ENCODE data around the gene DISC1. TPM values are rescaled to one million over a fixed set of nuclear protein-coding genes. Genes with fewer than 3 reads are reported as not detected.

DISC1 gene
- polyA plus RNA-seq, 1 of the 3 experiments (the other 2 are of a cell fraction), result 1.7 TPM

DNA sequence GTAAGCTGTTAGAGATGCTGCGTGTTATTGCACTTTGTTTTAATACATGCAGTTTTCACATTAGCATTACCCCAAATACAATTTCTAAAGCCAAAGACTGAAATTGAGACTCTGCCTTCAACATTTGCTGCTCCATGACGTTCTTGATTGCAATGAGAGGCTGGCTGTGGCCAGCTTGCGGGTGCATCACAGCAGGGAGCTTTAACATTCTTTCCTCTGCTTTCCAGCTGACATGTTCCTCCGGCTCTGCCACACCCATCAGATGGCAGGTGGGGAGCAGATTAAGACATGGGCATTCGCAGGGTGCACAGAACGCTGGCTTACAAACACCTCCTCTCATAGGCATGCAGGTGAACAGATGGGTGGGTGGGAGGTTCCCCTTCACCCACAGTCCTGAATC is 314.1 kb downstream of the DISC1 start (continued):
- TF ChIP-seq, protein P1, sequence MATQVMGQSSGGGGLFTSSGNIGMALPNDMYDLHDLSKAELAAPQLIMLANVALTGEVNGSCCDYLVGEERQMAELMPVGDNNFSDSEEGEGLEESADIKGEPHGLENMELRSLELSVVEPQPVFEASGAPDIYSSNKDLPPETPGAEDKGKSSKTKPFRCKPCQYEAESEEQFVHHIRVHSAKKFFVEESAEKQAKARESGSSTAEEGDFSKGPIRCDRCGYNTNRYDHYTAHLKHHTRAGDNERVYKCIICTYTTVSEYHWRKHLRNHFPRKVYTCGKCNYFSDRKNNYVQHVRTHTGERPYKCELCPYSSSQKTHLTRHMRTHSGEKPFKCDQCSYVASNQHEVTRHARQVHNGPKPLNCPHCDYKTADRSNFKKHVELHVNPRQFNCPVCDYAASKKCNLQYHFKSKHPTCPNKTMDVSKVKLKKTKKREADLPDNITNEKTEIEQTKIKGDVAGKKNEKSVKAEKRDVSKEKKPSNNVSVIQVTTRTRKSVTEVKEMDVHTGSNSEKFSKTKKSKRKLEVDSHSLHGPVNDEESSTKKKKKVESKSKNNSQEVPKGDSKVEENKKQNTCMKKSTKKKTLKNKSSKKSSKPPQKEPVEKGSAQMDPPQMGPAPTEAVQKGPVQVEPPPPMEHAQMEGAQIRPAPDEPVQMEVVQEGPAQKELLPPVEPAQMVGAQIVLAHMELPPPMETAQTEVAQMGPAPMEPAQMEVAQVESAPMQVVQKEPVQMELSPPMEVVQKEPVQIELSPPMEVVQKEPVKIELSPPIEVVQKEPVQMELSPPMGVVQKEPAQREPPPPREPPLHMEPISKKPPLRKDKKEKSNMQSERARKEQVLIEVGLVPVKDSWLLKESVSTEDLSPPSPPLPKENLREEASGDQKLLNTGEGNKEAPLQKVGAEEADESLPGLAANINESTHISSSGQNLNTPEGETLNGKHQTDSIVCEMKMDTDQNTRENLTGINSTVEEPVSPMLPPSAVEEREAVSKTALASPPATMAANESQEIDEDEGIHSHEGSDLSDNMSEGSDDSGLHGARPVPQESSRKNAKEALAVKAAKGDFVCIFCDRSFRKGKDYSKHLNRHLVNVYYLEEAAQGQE (IDR thresholded peaks at IDR 0.05; ENCODE audit: low read depth, low read length), result no peak
- TF ChIP-seq RAD21 (IDR thresholded peaks at IDR 0.05; ENCODE audit: low read length), result no peak
- no peak for TF ChIP-seq SMC3 (IDR thresholded peaks at IDR 0.05; ENCODE audit: low read depth, low read length)
- TF ChIP-seq EZH2phosphoT487 (IDR thresholded peaks at IDR 0.05; ENCODE audit: borderline replicate concordance, low read depth), result no peak
- no peak for TF ChIP-seq FOSL2 (IDR thresholded peaks at IDR 0.05; ENCODE audit: borderline replicate concordance, low read depth)
- TF ChIP-seq GATA2 (CRISPR knock-in tag; IDR thresholded peaks at IDR 0.05), result no peak
- TF ChIP-seq, protein P2, sequence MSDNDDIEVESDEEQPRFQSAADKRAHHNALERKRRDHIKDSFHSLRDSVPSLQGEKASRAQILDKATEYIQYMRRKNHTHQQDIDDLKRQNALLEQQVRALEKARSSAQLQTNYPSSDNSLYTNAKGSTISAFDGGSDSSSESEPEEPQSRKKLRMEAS (IDR thresholded peaks at IDR 0.05; ENCODE audit: low read depth), result no peak
- no peak for TF ChIP-seq MEF2A (IDR thresholded peaks at IDR 0.05; ENCODE audit: borderline replicate concordance, low read depth)
- no peak for TF ChIP-seq POLR2AphosphoS5 (IDR thresholded peaks at IDR 0.05; ENCODE audit: low read depth, low read length)

DNA sequence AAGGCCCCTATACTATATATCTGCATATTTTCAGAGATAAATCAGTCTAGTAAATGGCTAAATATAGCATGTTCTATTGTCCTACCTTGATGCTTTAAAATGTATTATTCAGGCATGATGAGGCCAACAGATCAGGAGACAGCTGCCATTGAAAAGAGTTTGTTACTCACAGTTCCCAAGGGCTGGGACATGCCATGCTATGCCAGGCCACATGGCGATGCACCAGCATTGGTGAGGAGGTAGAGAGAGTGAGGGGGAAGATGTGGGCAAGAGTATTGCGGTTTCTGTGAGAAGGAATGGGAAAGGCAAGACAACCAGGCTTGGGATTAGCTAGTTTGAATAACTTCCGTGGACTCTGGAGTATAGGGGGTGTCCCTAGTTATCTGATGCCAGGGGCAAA is 316.5 kb downstream of the DISC1 start:
- Histone ChIP-seq H3K36me3 (replicated peaks in 1 of 2; ENCODE audit: control insufficient read depth in 1 of 2, insufficient read depth in 2 of 2, low read length in 1 of 2) (no peaks in the 10 kb centered on the region), H3K9me3 (no peaks in the 10 kb centered on the region), H3K9ac (no peak overlapping the region), H3K9me2 (no peaks in the 10 kb centered on the region), H3K27ac (ENCODE audit: low read depth in 2 of 2, low read length in 1 of 2) (no peak overlapping the region), H2AFZ (ENCODE audit: low read depth) (no peak overlapping the region), H3K79me2 (ENCODE audit: insufficient read depth) (no peaks in the 10 kb centered on the region), H3K4me1 (ENCODE audit: control insufficient read depth in 1 of 2, insufficient read depth in 2 of 2, low read depth in 1 of 2, low read length in 1 of 2) (peaks cover 0 to 13% of the 10 kb centered on the region in 2 experiments; a peak in 1 of 4 replicates), H3K4me3 (ENCODE audit: low read depth in 2 of 2, low read length in 1 of 2) (no peak overlapping the region), H3F3A (replicated peaks; ENCODE audit: insufficient read depth) (no peaks in the 10 kb centered on the region), H4K20me1 (ENCODE audit: insufficient read depth) (no peaks in the 10 kb centered on the region), H3K27me3 (ENCODE audit: insufficient read depth) (no peaks in the 10 kb centered on the region), H3K4me2 (no peak overlapping the region)
- WGBS (ENCODE audit: low lambda C conversion rate), result 96% methylated on average over 3 of the region's 3 CpGs
- ChIA-PET CTCF (interaction anchor here (1.0 to 1.2 kb wide), 2 partner anchors 75 to 77 kb away, joined by 3 to 5 read pairs; no protein-coding TSS in a partner anchor), POLR2A (no interaction called here)
- no peak for DNase-seq
- TF ChIP-seq, protein P3, sequence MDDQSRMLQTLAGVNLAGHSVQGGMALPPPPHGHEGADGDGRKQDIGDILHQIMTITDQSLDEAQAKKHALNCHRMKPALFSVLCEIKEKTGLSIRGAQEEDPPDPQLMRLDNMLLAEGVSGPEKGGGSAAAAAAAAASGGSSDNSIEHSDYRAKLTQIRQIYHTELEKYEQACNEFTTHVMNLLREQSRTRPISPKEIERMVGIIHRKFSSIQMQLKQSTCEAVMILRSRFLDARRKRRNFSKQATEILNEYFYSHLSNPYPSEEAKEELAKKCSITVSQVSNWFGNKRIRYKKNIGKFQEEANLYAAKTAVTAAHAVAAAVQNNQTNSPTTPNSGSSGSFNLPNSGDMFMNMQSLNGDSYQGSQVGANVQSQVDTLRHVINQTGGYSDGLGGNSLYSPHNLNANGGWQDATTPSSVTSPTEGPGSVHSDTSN (IDR thresholded peaks at IDR 0.05), result no peak
- no peak for TF ChIP-seq GATA2 (CRISPR knock-in tag; IDR thresholded peaks at IDR 0.05)
- TF ChIP-seq RAD21 (IDR thresholded peaks at IDR 0.05; ENCODE audit: low read length), result no peak
- no peak for TF ChIP-seq MEF2A (IDR thresholded peaks at IDR 0.05; ENCODE audit: borderline replicate concordance, low read depth)
- TF ChIP-seq, protein P4, sequence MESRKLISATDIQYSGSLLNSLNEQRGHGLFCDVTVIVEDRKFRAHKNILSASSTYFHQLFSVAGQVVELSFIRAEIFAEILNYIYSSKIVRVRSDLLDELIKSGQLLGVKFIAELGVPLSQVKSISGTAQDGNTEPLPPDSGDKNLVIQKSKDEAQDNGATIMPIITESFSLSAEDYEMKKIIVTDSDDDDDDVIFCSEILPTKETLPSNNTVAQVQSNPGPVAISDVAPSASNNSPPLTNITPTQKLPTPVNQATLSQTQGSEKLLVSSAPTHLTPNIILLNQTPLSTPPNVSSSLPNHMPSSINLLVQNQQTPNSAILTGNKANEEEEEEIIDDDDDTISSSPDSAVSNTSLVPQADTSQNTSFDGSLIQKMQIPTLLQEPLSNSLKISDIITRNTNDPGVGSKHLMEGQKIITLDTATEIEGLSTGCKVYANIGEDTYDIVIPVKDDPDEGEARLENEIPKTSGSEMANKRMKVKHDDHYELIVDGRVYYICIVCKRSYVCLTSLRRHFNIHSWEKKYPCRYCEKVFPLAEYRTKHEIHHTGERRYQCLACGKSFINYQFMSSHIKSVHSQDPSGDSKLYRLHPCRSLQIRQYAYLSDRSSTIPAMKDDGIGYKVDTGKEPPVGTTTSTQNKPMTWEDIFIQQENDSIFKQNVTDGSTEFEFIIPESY (IDR thresholded peaks at IDR 0.05; ENCODE audit: borderline replicate concordance, low read depth), result no peak
- no peak for TF ChIP-seq TAF1 (IDR thresholded peaks at IDR 0.05; ENCODE audit: borderline replicate concordance, low read depth, low read length)
- TF ChIP-seq, protein P5, sequence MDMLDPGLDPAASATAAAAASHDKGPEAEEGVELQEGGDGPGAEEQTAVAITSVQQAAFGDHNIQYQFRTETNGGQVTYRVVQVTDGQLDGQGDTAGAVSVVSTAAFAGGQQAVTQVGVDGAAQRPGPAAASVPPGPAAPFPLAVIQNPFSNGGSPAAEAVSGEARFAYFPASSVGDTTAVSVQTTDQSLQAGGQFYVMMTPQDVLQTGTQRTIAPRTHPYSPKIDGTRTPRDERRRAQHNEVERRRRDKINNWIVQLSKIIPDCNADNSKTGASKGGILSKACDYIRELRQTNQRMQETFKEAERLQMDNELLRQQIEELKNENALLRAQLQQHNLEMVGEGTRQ (IDR thresholded peaks at IDR 0.05; ENCODE audit: borderline replicate concordance, low read depth, low read length), result no peak
- no peak for TF ChIP-seq CHD2 (IDR thresholded peaks at IDR 0.05; ENCODE audit: low read length, partially characterized antibody)
- TF ChIP-seq EZH2phosphoT487 (IDR thresholded peaks at IDR 0.05; ENCODE audit: borderline replicate concordance, low read depth), result no peak
- TF ChIP-seq, protein P6, sequence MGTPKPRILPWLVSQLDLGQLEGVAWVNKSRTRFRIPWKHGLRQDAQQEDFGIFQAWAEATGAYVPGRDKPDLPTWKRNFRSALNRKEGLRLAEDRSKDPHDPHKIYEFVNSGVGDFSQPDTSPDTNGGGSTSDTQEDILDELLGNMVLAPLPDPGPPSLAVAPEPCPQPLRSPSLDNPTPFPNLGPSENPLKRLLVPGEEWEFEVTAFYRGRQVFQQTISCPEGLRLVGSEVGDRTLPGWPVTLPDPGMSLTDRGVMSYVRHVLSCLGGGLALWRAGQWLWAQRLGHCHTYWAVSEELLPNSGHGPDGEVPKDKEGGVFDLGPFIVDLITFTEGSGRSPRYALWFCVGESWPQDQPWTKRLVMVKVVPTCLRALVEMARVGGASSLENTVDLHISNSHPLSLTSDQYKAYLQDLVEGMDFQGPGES (IDR thresholded peaks at IDR 0.05; ENCODE audit: low read depth, low read length), result no peak
- TF ChIP-seq FOXM1 (IDR thresholded peaks at IDR 0.05; ENCODE audit: low read depth), result no peak
- TF ChIP-seq RFX5 (IDR thresholded peaks at IDR 0.05; ENCODE audit: low read length), result no peak
- TF ChIP-seq ELF1 (IDR thresholded peaks at IDR 0.05), result no peak
- TF ChIP-seq NFIC (IDR thresholded peaks at IDR 0.05; ENCODE audit: borderline replicate concordance), result no peak
- TF ChIP-seq, protein P7, sequence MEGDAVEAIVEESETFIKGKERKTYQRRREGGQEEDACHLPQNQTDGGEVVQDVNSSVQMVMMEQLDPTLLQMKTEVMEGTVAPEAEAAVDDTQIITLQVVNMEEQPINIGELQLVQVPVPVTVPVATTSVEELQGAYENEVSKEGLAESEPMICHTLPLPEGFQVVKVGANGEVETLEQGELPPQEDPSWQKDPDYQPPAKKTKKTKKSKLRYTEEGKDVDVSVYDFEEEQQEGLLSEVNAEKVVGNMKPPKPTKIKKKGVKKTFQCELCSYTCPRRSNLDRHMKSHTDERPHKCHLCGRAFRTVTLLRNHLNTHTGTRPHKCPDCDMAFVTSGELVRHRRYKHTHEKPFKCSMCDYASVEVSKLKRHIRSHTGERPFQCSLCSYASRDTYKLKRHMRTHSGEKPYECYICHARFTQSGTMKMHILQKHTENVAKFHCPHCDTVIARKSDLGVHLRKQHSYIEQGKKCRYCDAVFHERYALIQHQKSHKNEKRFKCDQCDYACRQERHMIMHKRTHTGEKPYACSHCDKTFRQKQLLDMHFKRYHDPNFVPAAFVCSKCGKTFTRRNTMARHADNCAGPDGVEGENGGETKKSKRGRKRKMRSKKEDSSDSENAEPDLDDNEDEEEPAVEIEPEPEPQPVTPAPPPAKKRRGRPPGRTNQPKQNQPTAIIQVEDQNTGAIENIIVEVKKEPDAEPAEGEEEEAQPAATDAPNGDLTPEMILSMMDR (IDR thresholded peaks at IDR 0.05), result no peak

Measured in SK-N-SH (cell line).